K562 (cell line): ENCODE data around the gene KLHL22. TPM values are rescaled to one million over a fixed set of nuclear protein-coding genes. Genes with fewer than 3 reads are reported as not detected.

Source experiments
- CBX5 ChIP-seq: IDR thresholded peaks from 2 replicates; pipeline ENCODE4 v1.6.1; 2014; ENCODE audit warnings: low read depth, borderline replicate concordance
- NUFIP1 ChIP-seq: fragments of 450-650 bp; IDR thresholded peaks from 2 replicates; pipeline ENCODE4 v1.6.1; 2018; ENCODE audit not compliant: partially characterized antibody
- PPARD ChIP-seq: fragments of 250-450 bp; sonication (Bioruptor Pico); IDR thresholded peaks from 2 replicates; pipeline ENCODE4 v1.8.0; 2022; ENCODE audit warnings: inconsistent platforms, mild to moderate bottlenecking, moderate library complexity
- U2AF2 ChIP-seq: fragments of 200-400 bp; formaldehyde crosslinking; optimal IDR thresholded peaks from 2 replicates; pipeline ENCODE3; 2017; ENCODE audit warnings: low read depth, mild to moderate bottlenecking, low read length
- ZNF507 ChIP-seq: conservative IDR thresholded peaks from 2 replicates; pipeline ENCODE4 v1.6.1; 2017; ENCODE audit warnings: missing genetic modification characterization, missing compliant biosample characterization
- ZNF589 ChIP-seq: fragments of 200-800 bp; sonication (Bioruptor generic); IDR thresholded peaks from 2 replicates; pipeline ENCODE4 v1.6.1; 2016; ENCODE audit warnings: low read depth, missing genetic modification characterization, missing compliant biosample characterization
- polyA plus RNA-seq, 8 experiments: library from polyadenylated mRNA; depleted of rRNA in 4 of 8; stranded (reverse) in 5 of 8; unstranded in 3 of 8; fragments of >200 nt; fragmentation: Nextera tagmentation in 2 of 8; fragmentation: Illumina TruSeq in 1 of 8; extraction: Ambion mirVana in 2 of 8; extraction: Trizol in 1 of 8; gene quantifications; 2 replicates each; pipeline versions ENCODE4 v1.2.1 to v1.2.3, GENCODE V29; 2011 to 2014; ENCODE audit warnings: inconsistent platforms in 1 of 8, missing spikeins in 1 of 8
- total RNA-seq, 7 experiments: library from RNA; depleted of rRNA in 6 of 7; stranded (reverse); fragments of >200 nt in 6 of 7; fragmentation: Illumina TruSeq in 2 of 7; extraction: Trizol in 2 of 7; gene quantifications; 2 replicates each; pipeline versions ENCODE4 v1.2.1 to v1.2.3, GENCODE V29; 2011 to 2021; ENCODE audit warnings: low replicate concordance in 1 of 7
- TF ChIP-seq, protein P1 (sequence below): fragments of 250-450 bp; sonication (Bioruptor Pico); IDR thresholded peaks from 2 replicates; pipeline ENCODE4 v1.4.0; 2020

The KLHL22 gene
- total and polyA plus RNA-seq, 9 of the 15 experiments (the other 6 are each of a cell fraction or from before 2014, with no cell fraction given) = 1.3 to 25.6 (median 15.2) TPM

DNA sequence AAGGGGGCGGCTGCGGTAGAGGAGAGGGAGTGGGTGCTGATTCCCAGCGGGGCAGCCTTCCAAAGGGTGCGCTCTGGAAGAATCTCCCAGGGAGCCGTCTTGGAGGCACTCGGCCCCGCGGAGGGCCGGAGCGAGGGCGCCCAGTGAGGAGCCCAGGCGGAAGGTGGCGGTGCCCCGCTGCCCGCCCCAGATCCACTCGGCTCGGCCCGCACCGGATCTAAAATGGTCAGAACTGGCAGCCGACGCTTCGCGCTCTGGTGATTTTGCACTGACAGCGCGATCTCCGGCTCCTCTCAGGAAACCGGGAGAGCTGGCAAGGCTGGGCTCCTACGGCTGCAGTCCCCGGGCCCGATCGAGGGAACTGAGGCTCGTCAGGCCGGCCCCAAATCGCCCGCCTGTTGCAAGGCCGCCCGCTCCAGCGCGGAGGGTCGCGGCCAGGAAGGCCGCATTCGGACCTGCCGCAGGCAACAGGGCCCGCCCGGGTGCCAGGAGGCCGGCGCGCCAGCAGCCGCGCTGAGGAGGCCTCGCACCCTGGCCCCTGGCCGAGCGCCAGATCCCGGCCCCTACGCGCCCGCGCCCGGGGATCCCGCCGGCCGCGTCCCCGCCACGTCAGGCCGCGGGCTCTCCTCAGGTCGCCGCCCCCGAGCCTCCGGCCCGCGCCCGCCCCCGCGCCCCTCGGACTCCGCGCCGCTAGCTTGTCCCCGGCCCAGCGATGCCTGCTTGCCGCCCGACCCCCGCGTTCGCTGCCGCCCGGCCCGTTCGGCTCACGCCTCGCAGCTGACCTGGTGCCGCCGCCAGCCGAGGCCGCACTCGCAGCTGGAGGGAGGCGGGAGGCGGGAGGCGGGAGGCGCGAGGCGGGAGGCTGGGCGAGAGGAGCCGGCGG is at the start of gene KLHL22 (continued):
- TF ChIP-seq, protein P1, sequence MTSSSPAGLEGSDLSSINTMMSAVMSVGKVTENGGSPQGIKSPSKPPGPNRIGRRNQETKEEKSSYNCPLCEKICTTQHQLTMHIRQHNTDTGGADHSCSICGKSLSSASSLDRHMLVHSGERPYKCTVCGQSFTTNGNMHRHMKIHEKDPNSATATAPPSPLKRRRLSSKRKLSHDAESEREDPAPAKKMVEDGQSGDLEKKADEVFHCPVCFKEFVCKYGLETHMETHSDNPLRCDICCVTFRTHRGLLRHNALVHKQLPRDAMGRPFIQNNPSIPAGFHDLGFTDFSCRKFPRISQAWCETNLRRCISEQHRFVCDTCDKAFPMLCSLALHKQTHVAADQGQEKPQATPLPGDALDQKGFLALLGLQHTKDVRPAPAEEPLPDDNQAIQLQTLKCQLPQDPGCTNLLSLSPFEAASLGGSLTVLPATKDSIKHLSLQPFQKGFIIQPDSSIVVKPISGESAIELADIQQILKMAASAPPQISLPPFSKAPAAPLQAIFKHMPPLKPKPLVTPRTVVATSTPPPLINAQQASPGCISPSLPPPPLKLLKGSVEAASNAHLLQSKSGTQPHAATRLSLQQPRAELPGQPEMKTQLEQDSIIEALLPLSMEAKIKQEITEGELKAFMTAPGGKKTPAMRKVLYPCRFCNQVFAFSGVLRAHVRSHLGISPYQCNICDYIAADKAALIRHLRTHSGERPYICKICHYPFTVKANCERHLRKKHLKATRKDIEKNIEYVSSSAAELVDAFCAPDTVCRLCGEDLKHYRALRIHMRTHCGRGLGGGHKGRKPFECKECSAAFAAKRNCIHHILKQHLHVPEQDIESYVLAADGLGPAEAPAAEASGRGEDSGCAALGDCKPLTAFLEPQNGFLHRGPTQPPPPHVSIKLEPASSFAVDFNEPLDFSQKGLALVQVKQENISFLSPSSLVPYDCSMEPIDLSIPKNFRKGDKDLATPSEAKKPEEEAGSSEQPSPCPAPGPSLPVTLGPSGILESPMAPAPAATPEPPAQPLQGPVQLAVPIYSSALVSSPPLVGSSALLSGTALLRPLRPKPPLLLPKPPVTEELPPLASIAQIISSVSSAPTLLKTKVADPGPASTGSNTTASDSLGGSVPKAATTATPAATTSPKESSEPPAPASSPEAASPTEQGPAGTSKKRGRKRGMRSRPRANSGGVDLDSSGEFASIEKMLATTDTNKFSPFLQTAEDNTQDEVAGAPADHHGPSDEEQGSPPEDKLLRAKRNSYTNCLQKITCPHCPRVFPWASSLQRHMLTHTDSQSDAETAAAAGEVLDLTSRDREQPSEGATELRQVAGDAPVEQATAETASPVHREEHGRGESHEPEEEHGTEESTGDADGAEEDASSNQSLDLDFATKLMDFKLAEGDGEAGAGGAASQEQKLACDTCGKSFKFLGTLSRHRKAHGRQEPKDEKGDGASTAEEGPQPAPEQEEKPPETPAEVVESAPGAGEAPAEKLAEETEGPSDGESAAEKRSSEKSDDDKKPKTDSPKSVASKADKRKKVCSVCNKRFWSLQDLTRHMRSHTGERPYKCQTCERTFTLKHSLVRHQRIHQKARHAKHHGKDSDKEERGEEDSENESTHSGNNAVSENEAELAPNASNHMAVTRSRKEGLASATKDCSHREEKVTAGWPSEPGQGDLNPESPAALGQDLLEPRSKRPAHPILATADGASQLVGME (CRISPR knock-in tag) = peak; percentile 73
- TF ChIP-seq CBX5 (no peak), ZNF507 (tag) (no peak), ZNF589 (CRISPR knock-in tag) (no peak), U2AF2 (no peak), NUFIP1 (no peak), PPARD (no peak)
- TF ChIP-seq, all 486 proteins: peak for 86
